ENCODE measurements around the gene PTHLH.

The PTHLH gene

DNA sequence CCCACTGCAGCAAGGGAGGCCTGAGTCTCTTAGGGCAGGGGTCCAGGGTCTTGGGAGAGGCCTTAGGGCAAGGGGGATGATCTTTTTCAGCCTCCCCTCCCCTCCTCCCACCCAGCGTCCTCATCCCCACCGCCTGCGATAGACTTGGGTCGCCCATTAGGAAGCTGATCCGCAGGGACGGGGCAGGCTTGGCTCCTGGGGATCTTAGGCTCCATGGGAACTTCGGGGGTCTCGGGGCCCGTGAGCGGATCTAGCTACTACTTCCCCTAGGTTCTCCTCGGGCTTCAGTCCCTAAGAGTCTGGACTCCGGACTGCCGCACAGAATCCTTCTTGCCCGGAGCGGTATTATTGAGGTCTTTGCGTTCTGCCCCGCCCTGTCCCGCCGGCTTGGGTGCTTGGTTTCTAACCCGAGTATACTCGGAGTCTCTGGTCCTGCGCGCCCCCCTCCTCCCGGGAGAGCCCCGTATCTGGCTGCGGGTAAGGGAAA, 2.2 kb upstream of the PTHLH start:
- no peak for DNase-seq (ENCODE audit: low read depth in 2 of 2)

- DNase-seq (ENCODE audit: low read depth in 2 of 2): no peak
Observed at GRCh38 chr12:27973487-27973890, 956 bp upstream of the PTHLH start.

GRCh38 chr12:27971606-27972005, 927 bp downstream of the PTHLH start:
- DNase-seq (ENCODE audit: low read depth in 2 of 2): no peak

GRCh38 chr12:27971121-27971489, 1.4 kb downstream of the PTHLH start:
- no peak for DNase-seq (ENCODE audit: low read depth in 2 of 2)

GRCh38 chr12:27970401-27971120, 2.0 kb downstream of the PTHLH start:
- no peak for DNase-seq (ENCODE audit: low read depth in 2 of 2)

DNA sequence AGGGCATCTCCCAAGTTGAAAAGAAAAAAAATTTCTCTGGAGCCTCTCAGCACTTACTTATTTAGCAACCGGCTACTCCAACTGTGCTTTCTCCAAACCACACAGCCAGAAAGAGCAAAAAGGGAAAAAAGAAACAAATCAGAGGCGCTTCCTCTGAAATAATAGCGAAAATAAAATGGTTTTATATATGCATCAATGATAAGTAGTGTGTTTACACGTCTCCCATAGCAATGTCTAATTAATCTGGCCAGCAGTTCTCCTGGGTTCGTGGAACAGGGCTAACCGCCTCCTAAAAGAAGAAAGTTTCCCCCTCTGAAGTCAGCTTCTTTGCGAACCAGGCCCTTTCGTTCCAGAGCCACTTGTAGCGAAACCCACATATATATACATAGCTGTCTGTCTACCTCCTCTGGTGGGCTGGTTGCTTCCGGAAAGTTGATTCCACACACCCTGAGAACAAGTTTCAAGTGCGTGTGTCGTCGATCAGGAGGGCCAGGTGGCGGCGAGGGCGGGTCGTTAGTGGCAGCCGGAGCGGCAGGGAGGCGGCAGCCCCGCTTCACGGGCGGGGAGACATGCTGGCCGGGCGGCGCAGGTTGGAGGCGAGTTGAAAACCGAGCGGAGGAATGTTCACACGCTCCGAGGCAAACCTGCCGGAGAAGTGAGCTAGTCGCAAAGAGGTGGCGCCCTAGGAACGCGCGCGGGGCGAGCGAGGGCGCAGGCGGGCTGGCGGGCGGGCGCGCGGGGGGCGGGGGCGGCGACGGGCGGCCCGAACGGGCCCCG, 2.7 kb downstream of the PTHLH start:
- DNase-seq (ENCODE audit: low read depth in 2 of 2): peak; percentile 19 to 52

GRCh38 chr12:27968972-27969623, 3.4 kb downstream of the PTHLH start:
- DNase-seq (ENCODE audit: low read depth in 2 of 2): no peak

GRCh38 chr12:27967551-27968054, 4.9 kb downstream of the PTHLH start:
- DNase-seq (ENCODE audit: low read depth in 2 of 2): no peak

DNA sequence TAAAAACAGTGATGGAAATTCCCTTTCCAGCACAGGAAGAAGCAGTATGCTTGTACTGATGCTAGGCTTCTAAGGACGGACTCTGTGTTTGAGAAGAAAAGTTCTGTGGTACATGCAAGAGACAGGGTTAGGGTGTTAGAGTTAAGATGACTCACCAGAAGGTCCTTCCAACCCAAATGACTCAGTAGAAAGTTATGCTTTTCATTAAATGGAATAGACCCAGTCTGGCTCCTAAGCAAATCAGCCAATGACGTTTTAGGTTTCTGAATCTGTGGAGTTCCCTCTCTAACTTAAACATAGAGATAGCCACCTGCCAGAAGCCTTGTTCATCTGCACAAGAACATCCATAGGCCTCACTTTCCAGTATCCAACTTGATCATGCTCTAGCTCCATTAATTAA, 5.7 kb downstream of the PTHLH start:
- DNase-seq (ENCODE audit: low read depth in 2 of 2): no peak

DNA sequence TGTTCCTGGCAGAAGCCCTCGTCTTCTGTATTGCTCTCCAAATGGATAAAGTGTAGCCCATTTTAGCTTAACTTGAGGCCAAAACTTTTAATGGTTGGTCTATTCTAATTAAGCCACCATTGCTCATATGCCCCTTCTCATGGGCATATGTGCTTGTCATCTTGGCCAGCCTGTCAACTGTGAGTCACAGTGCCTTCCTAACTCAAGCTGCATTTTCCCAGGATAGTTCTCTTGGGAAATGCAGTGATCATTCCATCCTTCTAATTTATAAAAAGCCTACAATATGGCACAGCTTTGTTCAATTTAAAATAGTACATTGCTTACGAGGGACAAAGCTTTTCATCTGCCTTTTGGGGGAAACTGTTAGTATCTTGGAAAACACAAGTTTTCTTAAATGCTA, 6.6 kb downstream of the PTHLH start:
- no peak for DNase-seq (ENCODE audit: low read depth in 2 of 2)

- DNase-seq (ENCODE audit: low read depth in 2 of 2): no peak
Observed at GRCh38 chr12:27965411-27965810, 7.1 kb downstream of the PTHLH start.

DNA sequence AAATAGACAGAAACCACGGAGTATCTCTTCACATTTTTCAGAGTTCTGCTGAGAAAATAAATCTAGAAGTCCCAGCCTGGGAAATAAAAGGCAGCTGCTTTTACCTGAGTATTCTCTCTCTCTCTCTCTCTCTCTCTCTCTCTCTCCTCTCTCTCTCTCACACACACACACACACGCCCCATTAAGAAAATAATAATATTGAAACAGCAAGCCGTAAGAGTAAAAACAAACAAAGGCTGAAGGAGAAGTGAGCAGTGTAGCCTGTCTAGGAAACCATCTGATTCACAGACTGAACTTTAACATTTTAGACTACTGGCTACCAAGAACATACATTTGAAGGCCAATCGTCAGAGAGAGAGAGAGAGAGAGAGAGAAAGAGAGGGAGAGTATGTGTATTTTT, 8.4 kb downstream of the PTHLH start:
- no peak for DNase-seq (ENCODE audit: low read depth in 2 of 2)

- no peak for DNase-seq (ENCODE audit: low read depth in 2 of 2)
Observed at GRCh38 chr12:27960821-27961220, 11.7 kb downstream of the PTHLH start.

- no peak for DNase-seq (ENCODE audit: low read depth in 2 of 2)
Observed at GRCh38 chr12:27958675-27959074, 13.9 kb downstream of the PTHLH start.

GRCh38 chr12:27957366-27957765, 15.2 kb downstream of the PTHLH start:
- no peak for DNase-seq (ENCODE audit: low read depth in 2 of 2)

DNA sequence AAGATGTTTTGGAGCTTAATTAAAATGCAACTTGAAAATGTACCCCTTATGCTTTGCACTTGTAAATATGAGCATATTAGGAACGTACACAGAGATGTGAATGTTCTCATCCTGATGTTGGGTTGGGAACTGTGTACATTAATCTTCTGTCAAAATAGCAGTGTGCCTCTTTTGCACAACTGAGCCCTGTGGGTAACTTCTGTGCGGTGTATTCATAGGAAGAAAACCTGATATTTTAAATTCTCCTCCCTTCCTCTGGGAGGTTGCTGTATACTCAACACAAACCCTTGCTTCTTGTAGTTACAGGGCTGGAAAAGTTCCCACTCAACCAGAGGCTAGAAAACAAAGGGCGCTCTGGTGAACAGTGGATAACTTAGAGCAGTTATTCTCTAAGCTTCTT, 18.7 kb downstream of the PTHLH start:
- no peak for DNase-seq (ENCODE audit: low read depth in 2 of 2)

DNA sequence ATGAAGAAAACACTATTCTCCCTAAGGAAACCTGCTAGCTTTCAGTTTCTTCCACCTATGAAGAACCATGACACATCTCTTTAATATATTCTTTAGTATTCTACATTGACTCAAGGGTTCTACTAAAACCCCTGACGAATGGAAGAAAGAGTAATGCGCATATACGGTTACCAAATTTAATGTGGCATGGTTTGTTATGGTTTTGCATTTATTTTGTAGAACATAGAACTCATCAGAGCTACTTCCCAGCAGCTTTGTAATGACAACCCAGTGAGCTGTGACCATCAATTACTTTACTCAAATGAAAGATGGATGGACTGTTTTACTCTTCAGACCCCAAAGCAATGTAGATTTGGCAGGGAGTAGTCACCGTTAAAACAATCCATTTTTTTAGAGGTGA, 19.2 kb downstream of the PTHLH start:
- no peak for DNase-seq (ENCODE audit: low read depth in 2 of 2)

GRCh38 chr12:27952510-27952909, 20.0 kb downstream of the PTHLH start:
- no peak for DNase-seq (ENCODE audit: low read depth in 2 of 2)

DNA sequence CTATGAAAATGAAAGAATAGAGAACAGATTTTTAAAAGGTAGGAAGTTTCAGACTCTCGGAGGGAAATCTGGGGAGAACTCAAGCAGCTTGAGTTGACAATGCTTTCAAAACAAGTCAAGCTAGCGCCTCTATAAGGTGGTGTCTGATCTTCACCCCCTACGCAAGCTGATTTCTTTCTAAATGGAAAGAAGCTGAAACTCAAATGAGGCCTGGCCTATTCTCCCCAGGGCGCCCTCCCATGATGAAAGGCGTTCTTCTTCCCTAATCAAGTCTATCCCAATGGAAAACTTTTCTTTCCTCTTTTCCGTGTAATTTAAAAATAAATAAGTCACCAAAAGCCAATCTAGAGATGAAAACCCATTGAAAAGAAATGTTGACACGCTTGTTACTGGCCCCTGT, 20.6 kb downstream of the PTHLH start:
- DNase-seq (ENCODE audit: low read depth in 2 of 2): no peak

DNA sequence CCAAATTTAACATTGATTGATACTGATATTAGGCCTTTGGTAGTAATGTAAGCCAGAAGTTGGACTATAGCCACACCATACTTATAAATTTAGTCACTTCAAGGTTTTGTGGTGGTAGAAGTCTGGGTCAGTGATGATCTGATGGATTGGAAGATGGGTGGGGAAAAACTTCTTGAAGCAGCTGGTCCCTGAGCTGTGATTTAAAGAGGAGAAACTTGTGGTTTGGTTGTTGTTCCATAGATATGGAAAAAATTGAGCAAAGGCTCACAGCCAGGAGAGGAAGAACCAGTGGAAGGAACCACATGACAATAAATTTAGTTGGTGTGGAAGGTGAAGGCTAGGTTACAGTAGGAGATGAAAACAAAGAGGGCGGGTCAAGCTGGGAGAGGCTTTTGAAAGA, 26.1 kb downstream of the PTHLH start:
- DNase-seq (ENCODE audit: low read depth in 2 of 2): no peak

DNA sequence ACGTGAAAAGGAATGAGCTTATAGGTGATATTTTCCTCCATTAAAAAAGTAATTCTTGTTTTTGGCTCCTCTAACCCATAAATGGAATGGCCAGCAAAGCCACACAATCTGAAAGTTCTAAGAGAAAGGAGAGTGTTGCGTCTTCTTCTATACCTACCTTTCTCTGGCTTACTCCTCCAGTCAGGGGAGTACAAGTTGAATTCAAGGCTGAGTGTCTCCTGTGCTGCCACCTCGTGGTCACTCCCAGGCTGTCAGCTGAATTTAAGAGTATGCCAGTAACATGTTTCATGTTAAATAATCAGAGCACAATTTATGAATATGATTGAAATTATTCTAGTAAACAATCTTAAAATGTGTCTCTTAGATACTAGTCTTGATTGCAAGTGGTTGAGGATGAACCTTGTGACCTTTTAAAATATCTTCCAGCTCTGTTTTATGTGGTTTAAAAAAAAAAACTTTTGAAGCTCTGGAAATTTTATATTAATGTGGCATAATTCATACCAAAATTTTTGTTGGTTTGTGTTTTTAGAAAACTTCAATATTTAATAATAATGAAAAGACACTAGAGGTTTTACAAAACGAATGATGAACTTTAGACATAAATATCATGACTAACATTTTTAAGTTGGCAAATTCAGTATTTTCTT, 31.7 kb downstream of the PTHLH start:
- DNase-seq (ENCODE audit: low read depth in 2 of 2): peak; percentile 64 to 65

GRCh38 chr12:27940245-27940644, 32.3 kb downstream of the PTHLH start:
- no peak for DNase-seq (ENCODE audit: low read depth in 2 of 2)

All from stimulated activated CD4-positive, alpha-beta T cell treated with anti-CD3 and anti-CD28 coated beads, Interleukin-1b, Interleukin-23, amount 100 ng/mL, for 4 hours (primary cell).